Measurements from ENCODE around the gene FCN1.

DNA sequence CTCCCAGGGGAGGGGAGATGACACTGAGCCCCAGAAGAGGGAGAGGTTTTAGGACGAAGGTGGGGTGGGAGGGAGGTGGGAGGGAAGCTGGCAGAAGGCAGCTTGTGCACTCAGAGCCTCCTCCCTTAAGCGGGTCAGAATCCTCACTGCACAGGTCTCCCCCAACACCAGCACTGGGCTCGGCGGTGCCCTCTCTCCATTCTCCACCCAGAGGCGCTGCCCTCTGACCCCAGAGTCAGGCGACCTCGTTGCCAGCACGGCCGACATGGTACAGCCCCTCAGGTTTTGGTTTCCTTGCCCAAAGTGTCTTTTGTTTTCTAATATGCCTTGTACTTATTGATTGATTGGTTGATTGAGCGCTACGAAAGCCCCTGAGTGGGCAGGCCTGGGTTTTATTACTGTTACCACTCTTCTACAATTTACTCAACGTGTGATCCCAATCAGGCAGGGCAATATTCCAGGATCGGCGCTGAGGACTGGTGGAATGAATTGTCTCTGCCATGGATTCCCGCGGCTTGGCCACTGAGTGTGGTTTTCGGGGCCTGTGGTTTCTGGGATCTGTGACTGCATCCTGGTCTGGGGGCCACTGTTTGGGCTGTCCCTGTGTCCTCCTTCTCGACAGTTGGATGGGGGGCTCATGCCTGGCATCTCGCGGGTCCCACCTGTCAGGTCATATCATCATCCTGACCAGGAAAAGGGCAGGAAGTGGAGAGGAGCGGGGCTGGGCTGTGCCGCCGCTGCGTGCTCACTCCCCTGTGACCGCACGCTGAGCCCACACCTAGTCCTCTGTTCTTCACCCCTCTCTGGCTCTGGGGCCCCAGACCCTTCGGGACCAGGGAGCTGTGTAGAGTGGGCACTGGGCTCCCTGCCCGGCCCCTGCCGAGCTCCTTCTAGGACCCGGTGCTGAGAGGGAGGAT, 46.7 kb downstream of the FCN1 start:
- TF ChIP-seq, protein P1, sequence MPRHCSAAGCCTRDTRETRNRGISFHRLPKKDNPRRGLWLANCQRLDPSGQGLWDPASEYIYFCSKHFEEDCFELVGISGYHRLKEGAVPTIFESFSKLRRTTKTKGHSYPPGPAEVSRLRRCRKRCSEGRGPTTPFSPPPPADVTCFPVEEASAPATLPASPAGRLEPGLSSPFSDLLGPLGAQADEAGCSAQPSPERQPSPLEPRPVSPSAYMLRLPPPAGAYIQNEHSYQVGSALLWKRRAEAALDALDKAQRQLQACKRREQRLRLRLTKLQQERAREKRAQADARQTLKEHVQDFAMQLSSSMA (CRISPR knock-in tag; IDR thresholded peaks at IDR 0.05): no peak
- TF ChIP-seq POLR2AphosphoS5 (IDR thresholded peaks at IDR 0.05; ENCODE audit: control insufficient read depth, insufficient read depth, low read depth, low read length) (no peak), POLR2A (conservative IDR thresholded peaks at IDR 0.05) (no peak), YY1 (IDR thresholded peaks at IDR 0.05; ENCODE audit: borderline replicate concordance in 1 of 3, control insufficient read depth in 1 of 3, extremely low read depth in 1 of 3, insufficient read depth in 3 of 3, insufficient read length in 1 of 3, insufficient replicate concordance in 2 of 3, low read depth in 1 of 3, low read length in 2 of 3) (no peak), EGR1 (conservative IDR thresholded peaks at IDR 0.05) (no peak), ZNF830 (CRISPR knock-in tag; IDR thresholded peaks at IDR 0.05) (no peak), PATZ1 (CRISPR knock-in tag; IDR thresholded peaks at IDR 0.05; ENCODE audit: borderline replicate concordance) (no peak), MAX (CRISPR knock-in tag; IDR thresholded peaks at IDR 0.05) (no peak), ZNF668 (CRISPR knock-in tag; IDR thresholded peaks at IDR 0.05) (no peak), TCF3 (CRISPR knock-in tag; IDR thresholded peaks at IDR 0.05) (no peak), CTCF (IDR thresholded peaks at IDR 0.05 in 2 of 3, conservative IDR thresholded peaks at IDR 0.05 in 1 of 3; ENCODE audit: insufficient read depth in 2 of 3, low read depth in 1 of 3, low read length in 3 of 3) (no peak)
